Measurements from ENCODE around the gene SLC6A13. TPM values are rescaled to one million over a fixed set of nuclear protein-coding genes. Genes with fewer than 3 reads are reported as not detected.

SLC6A13 gene
- total RNA-seq, 4 donors from 2014 or later, result 0.46 to 1.2 TPM; not detected in 2

DNA sequence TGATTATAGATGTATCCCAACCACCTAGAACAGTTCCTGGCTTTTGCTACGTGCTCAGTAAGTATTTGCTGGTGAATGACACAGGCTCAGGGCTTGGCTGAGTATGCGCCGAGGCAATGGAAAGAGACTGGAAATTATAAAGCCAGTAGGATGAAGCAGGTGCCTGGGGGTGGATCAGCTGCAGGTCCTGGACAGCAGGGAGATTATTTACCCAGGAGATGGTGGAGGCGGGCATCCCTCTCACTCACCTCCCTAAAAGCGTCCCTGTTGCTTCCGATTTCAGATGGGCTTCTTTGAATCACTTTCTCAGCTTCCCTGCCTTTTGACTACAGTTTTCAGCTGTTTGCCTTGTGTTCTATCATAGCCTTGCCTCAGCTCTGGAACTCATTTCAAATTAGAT is 6.4 kb downstream of the SLC6A13 start:
- H3K27me3 ChIP-seq, result no peaks in the 10 kb centered on the region
- no peaks in the 10 kb centered on the region for H3K36me3 ChIP-seq
- no peak overlapping the region for H3K27ac ChIP-seq
- no peaks in the 10 kb centered on the region for H3K4me1 ChIP-seq
- TF ChIP-seq CTCF (IDR thresholded peaks at IDR 0.05) (no peak), POLR2A (IDR thresholded peaks at IDR 0.05) (no peak)
- intact Hi-C loops (cut with DNase I; ENCODE audit: low total_unique reads), result no loop called here
- H3K9me3 ChIP-seq, result no peaks in the 10 kb centered on the region
- DNase-seq, result no peak
- no peak overlapping the region for H3K4me3 ChIP-seq

DNA sequence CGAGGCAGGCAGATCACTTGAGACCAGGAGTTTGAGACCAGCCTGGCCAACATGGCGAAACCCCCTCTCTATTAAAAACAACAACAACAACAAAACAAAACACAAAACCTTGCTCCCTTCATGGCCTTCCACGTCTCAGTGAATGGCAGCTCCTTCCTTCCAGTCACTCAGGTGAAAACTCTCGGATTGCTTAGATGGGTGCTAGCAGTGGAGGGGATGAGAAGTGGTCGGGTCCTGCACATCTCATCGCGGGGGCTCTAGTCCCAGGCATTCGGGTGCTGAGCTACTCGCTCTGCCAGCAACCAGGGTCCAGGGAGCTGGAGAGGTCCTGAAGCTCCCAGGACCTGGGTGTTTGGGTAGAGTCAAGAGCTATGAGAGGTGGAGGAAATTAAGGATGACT is 7.7 kb downstream of the SLC6A13 start:
- no peaks in the 10 kb centered on the region for H3K9me3 ChIP-seq
- intact Hi-C loops (cut with DNase I; ENCODE audit: low total_unique reads), result no loop called here
- no peaks in the 10 kb centered on the region for H3K27me3 ChIP-seq
- H3K4me1 ChIP-seq, result no peaks in the 10 kb centered on the region
- no peak overlapping the region for H3K4me3 ChIP-seq
- no peaks in the 10 kb centered on the region for H3K36me3 ChIP-seq
- no peak for TF ChIP-seq POLR2A (IDR thresholded peaks at IDR 0.05)
- no peak for TF ChIP-seq CTCF (IDR thresholded peaks at IDR 0.05)
- H3K27ac ChIP-seq, result no peak overlapping the region
- no peak for DNase-seq

DNA sequence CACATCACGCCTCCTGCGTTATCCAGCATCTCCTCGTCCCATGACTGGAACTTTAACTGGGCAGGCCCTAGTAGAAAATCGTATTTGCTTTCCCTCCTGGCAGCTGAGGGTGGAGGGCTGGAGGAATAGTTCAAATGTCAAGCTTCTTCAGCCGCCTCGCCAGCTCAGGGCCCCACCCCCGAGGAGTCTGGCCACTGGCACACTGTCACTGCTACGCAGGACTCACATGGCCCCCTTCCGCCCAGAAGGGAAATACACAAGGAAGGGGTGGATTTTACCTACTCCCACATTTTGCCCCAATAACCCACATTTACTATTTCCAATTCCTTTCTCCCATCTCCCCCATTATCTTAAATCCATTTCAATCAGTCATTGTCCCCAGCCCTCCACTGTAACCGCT is 8.6 kb downstream of the SLC6A13 start:
- no peaks in the 10 kb centered on the region for H3K36me3 ChIP-seq
- intact Hi-C loops (cut with DNase I; ENCODE audit: low total_unique reads), result no loop called here
- no peak for TF ChIP-seq CTCF (IDR thresholded peaks at IDR 0.05)
- TF ChIP-seq POLR2A (IDR thresholded peaks at IDR 0.05), result no peak
- H3K9me3 ChIP-seq, result no peaks in the 10 kb centered on the region
- H3K27ac ChIP-seq, result no peak overlapping the region
- DNase-seq, result no peak
- H3K4me3 ChIP-seq, result no peak overlapping the region
- no peaks in the 10 kb centered on the region for H3K4me1 ChIP-seq
- H3K27me3 ChIP-seq, result no peaks in the 10 kb centered on the region

DNA sequence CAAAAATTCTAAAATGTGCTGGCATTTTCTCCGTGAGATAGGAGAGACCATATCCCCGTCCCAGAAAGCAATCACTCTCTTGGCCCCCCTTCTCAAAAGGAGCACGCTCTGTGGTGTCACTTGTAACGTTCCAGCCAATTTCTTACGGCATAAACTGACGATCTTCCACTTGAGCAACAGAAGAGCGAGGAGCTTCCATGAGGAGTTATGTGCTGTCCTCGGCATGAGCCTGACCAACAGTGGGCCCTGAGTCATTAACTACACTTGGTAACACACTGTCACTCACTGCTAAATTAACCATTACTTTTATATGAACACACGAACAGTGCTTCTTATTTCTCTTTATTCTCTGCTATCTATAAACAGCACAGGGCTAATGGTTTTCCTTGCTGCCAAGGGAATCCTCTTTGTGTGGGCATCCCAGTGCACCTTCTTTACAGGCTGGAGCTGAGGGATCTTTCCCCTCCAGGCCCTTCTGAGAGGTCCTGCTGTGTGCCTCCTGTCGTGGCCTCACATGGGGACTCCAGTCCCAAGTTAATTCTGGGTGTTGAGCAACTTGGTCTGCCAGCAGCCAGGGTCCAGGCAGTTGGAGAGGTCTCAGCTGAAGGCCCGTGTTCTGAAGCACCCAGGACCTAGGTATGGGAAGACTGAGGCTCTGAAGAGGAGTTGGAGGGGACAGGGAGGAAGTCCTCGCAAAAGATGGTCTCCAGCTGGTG is 9.4 kb downstream of the SLC6A13 start:
- H3K4me1 ChIP-seq, result no peaks in the 10 kb centered on the region
- H3K36me3 ChIP-seq, result no peaks in the 10 kb centered on the region
- H3K27ac ChIP-seq, result no peak overlapping the region
- no peak overlapping the region for H3K4me3 ChIP-seq
- TF ChIP-seq CTCF (IDR thresholded peaks at IDR 0.05), result no peak
- H3K27me3 ChIP-seq, result no peaks in the 10 kb centered on the region
- intact Hi-C loops (cut with DNase I; ENCODE audit: low total_unique reads), result no loop called here
- H3K9me3 ChIP-seq, result no peaks in the 10 kb centered on the region
- DNase-seq, result no peak

GRCh38 chr12:252636-253035 is 10.0 kb downstream of the SLC6A13 start:
- intact Hi-C loops (cut with DNase I; ENCODE audit: low total_unique reads), result no loop called here
- TF ChIP-seq CTCF (IDR thresholded peaks at IDR 0.05), result no peak
- no peak for TF ChIP-seq POLR2A (IDR thresholded peaks at IDR 0.05)
- Histone ChIP-seq H3K4me3 (no peak overlapping the region), H3K9me3 (no peaks in the 10 kb centered on the region), H3K27me3 (no peaks in the 10 kb centered on the region), H3K36me3 (no peaks in the 10 kb centered on the region), H3K27ac (no peak overlapping the region), H3K4me1 (no peaks in the 10 kb centered on the region)
- DNase-seq, result no peak

Measured in uterus (tissue), 4 donors.